Peyer's patch (tissue), 4 donors: Measurements from ENCODE around the gene APOA1. TPM values are rescaled to one million over a fixed set of nuclear protein-coding genes. Genes with fewer than 3 reads are reported as not detected.
"Not testable (repeated sequence)": the region's sequence is repeated elsewhere in the genome, so short reads cannot be mapped to it uniquely, and the experiment has no call there.

Source experiments
- DNase-seq, 3 donors: peaks; one replicate each; pipeline ENCODE4 v3.0.0-alpha.2; 2017 to 2019
- H3K27ac ChIP-seq, 4 donors: fragments of 200-600 bp; sonication (generic); one replicate each; pipeline ENCODE4 v1.5.1; 2016 to 2019
- H3K27me3 ChIP-seq, 2 donors: fragments of 200-600 bp; sonication (generic); one replicate each; pipeline ENCODE4 v1.5.1; 2019
- H3K36me3 ChIP-seq, 3 donors: fragments of 200-600 bp; sonication (generic); one replicate each; pipeline ENCODE4 v1.5.1; 2016 to 2019
- H3K4me1 ChIP-seq, 4 donors: fragments of 200-600 bp; sonication (generic); one replicate each; pipeline ENCODE4 v1.5.1; 2016 to 2019
- H3K4me3 ChIP-seq, 4 donors: fragments of 200-600 bp; sonication (generic); 1 replicate in 3 of 4; 2 replicates in 1 of 4; pipeline ENCODE4 v1.5.1; 2016 to 2019; ENCODE audit warnings: mild to moderate bottlenecking in 1 of 4
- H3K9me3 ChIP-seq, 4 donors: fragments of 200-600 bp; sonication (generic); one replicate each; pipeline ENCODE4 v1.5.1; 2016 to 2019; ENCODE audit warnings: mild to moderate bottlenecking in 1 of 4
- POLR2A ChIP-seq, 2 donors: fragments of 450-650 bp; IDR thresholded peaks; one replicate each; pipeline ENCODE4 v1.5.1; 2017; ENCODE audit warnings: antibody characterized with exemption in 2 of 2, mild to moderate bottlenecking in 2 of 2, moderate library complexity in 2 of 2
- total RNA-seq, 4 donors: library from RNA; depleted of rRNA; stranded (reverse); fragments of >200 nt; gene quantifications; one replicate each; pipeline ENCODE4 v1.1.0, GENCODE V29; 2016
- TF ChIP-seq, protein P1 (sequence below), 6 experiments: fragments of 450-650 bp in 4 of 6; fragments of 200-600 bp in 2 of 6; sonication (generic) in 1 of 6; IDR thresholded peaks; one replicate each; pipeline ENCODE4 v1.5.1; 2017 to 2019; ENCODE audit warnings: antibody characterized with exemption in 6 of 6, mild to moderate bottlenecking in 3 of 6, moderate library complexity in 1 of 6

The APOA1 gene
- total RNA-seq, 4 donors from 2014 or later: 42.9 to 6,445 (median 3,046) TPM

DNA sequence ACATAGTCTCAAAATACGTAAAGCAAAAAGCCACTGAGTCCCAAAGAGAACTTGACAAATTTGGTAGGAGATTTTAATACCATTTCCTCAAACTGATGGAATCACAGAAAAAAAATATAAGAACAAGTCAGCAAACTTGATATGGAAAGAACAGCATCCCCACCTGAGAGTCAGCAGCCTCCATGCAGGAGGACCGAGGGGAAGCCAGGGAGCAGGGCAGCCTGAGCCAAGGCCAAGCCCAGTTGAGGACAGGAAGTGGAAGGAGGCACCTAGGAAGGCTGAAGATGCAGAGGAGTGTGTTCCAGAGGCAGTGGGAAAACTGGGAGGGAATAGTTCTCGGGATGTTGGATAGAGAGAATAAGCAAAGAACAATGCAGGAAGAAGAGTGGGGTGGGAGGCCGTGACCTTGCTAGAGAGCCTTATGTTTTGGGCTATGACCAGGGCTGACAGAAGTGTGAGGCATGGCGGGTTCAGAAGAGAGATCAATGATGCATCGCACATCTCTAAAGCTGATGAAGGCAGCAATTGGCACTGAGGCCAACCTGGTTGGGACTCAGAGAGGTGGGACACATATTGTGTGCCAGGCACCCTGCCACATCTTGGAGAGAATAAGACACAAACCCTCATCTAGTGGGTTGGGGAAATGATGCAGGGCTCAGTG is 29.7 kb downstream of the APOA1 start:
- no peaks in the 10 kb centered on the region for H3K27me3 ChIP-seq
- no peak for DNase-seq
- peak overlapping the region in 2 of 4 donors; percentile 84 to 93 for H3K27ac ChIP-seq
- TF ChIP-seq, protein P1, sequence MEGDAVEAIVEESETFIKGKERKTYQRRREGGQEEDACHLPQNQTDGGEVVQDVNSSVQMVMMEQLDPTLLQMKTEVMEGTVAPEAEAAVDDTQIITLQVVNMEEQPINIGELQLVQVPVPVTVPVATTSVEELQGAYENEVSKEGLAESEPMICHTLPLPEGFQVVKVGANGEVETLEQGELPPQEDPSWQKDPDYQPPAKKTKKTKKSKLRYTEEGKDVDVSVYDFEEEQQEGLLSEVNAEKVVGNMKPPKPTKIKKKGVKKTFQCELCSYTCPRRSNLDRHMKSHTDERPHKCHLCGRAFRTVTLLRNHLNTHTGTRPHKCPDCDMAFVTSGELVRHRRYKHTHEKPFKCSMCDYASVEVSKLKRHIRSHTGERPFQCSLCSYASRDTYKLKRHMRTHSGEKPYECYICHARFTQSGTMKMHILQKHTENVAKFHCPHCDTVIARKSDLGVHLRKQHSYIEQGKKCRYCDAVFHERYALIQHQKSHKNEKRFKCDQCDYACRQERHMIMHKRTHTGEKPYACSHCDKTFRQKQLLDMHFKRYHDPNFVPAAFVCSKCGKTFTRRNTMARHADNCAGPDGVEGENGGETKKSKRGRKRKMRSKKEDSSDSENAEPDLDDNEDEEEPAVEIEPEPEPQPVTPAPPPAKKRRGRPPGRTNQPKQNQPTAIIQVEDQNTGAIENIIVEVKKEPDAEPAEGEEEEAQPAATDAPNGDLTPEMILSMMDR (IDR thresholded peaks at IDR 0.05): no peak
- no peak for TF ChIP-seq POLR2A (IDR thresholded peaks at IDR 0.05)
- H3K9me3 ChIP-seq: no peaks in the 10 kb centered on the region
- peaks cover 0 to 6% (median 0%) of the 10 kb centered on the region in 4 donors for H3K4me1 ChIP-seq
- H3K4me3 ChIP-seq: no peak overlapping the region
- H3K36me3 ChIP-seq: no peaks in the 10 kb centered on the region

DNA sequence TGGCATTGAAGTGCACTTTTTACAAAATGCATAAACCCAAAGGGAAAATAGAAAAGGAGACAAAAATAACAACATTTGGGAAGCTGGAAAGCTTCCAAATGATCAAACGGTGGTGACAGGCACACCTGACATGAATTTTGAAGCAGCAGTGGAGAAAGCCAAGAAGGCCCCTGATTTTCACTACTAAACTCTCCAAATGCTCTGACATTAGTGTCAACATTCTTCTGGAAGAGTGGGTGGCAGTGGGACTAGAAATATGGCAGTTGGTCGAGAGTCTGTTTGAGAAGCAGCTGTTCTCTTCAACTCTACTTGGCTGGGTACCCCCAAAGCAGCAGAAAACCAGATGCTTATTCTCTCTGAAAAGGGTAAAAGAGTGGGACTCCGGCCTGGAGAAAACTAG is 33.4 kb downstream of the APOA1 start:
- TF ChIP-seq, protein P1 (IDR thresholded peaks at IDR 0.05): no peak
- no peak for TF ChIP-seq POLR2A (IDR thresholded peaks at IDR 0.05)
- Histone ChIP-seq H3K4me3 (no peak overlapping the region), H3K27me3 (no peaks in the 10 kb centered on the region), H3K27ac (no peak overlapping the region), H3K9me3 (no peaks in the 10 kb centered on the region), H3K36me3 (no peaks in the 10 kb centered on the region), H3K4me1 (peaks cover 0 to 6% (median 0%) of the 10 kb centered on the region in 4 donors)
- DNase-seq: no peak

GRCh38 chr11:116801662-116802061 is 35.8 kb downstream of the APOA1 start:
- not testable (repeated sequence) for H3K27me3 ChIP-seq, H3K9me3 ChIP-seq, DNase-seq, H3K27ac ChIP-seq, H3K4me1 ChIP-seq, H3K36me3 ChIP-seq, H3K4me3 ChIP-seq

GRCh38 chr11:116800610-116801009 is 36.8 kb downstream of the APOA1 start:
- Histone ChIP-seq H3K4me1 (no peaks in the 10 kb centered on the region), H3K36me3 (no peaks in the 10 kb centered on the region), H3K9me3 (no peaks in the 10 kb centered on the region), H3K4me3 (no peak overlapping the region), H3K27ac (no peak overlapping the region), H3K27me3 (no peaks in the 10 kb centered on the region)
- no peak for DNase-seq
- TF ChIP-seq, protein P1 (IDR thresholded peaks at IDR 0.05): no peak
- no peak for TF ChIP-seq POLR2A (IDR thresholded peaks at IDR 0.05)

GRCh38 chr11:116798368-116798767 is 39.1 kb downstream of the APOA1 start:
- no peak overlapping the region for H3K4me3 ChIP-seq
- no peak for DNase-seq
- H3K4me1 ChIP-seq: no peaks in the 10 kb centered on the region
- H3K27me3 ChIP-seq: no peaks in the 10 kb centered on the region
- no peaks in the 10 kb centered on the region for H3K36me3 ChIP-seq
- no peak for TF ChIP-seq POLR2A (IDR thresholded peaks at IDR 0.05)
- TF ChIP-seq, protein P1 (IDR thresholded peaks at IDR 0.05): no peak
- no peak overlapping the region for H3K27ac ChIP-seq
- H3K9me3 ChIP-seq: no peaks in the 10 kb centered on the region

- no peaks in the 10 kb centered on the region for H3K27me3 ChIP-seq
- TF ChIP-seq POLR2A (IDR thresholded peaks at IDR 0.05): no peak
- TF ChIP-seq, protein P1 (IDR thresholded peaks at IDR 0.05): no peak
- DNase-seq: no peak
- no peak overlapping the region for H3K4me3 ChIP-seq
- H3K27ac ChIP-seq: no peak overlapping the region
- H3K4me1 ChIP-seq: no peaks in the 10 kb centered on the region
- H3K9me3 ChIP-seq: no peaks in the 10 kb centered on the region
- no peaks in the 10 kb centered on the region for H3K36me3 ChIP-seq
Measured at GRCh38 chr11:116797816-116798215, 39.6 kb downstream of the APOA1 start.
